GM12878 (cell line): ENCODE measurements around the gene EHD4. TPM values are rescaled to one million over a fixed set of nuclear protein-coding genes. Genes with fewer than 3 reads are reported as not detected.
A peak's percentile ranks its signal among the peaks of the same experiment; 100 is the strongest.

Source experiments
- ATAC-seq: fragments of 200-7000 bp; cut with Tn5 transposase; 3 replicates; pipeline ENCODE4 v1.9.1; 2020; ENCODE audit warnings: mild to moderate bottlenecking, moderate library complexity
- BruUV-seq: library from RNA; stranded (reverse); fragments of 400-500 nt; replicated peaks from 2 replicates; lab custom pipeline; 2021; lab: Mats Ljungman, UMichigan
- CTCF ChIA-PET: fragments of 300-600 bp; sonication (Branson Sonifier 250); formaldehyde crosslinking; extraction: SDS; loops from one replicate; lab custom pipeline; 2021; ENCODE audit warnings: inconsistent platforms; lab: Yijun Ruan, JAX
- POLR2A ChIA-PET: fragments of 350-600 bp; formaldehyde crosslinking; extraction: SDS; loops from one replicate; lab custom pipeline; 2021; ENCODE audit warnings: inconsistent platforms; lab: Charles Lee
- RAD21 ChIA-PET: fragments of 300-600 bp; sonication (Branson Sonifier 250); formaldehyde crosslinking; loops from one replicate; lab custom pipeline; 2023; ENCODE audit warnings: antibody characterized with exemption; ENCODE audit not compliant: unreplicated experiment; lab: Charles Lee
- SMC1A ChIA-PET: fragments of 300-600 bp; sonication (Branson Sonifier 250); formaldehyde crosslinking; loops from one replicate; lab custom pipeline; 2023; ENCODE audit not compliant: unreplicated experiment, uncharacterized antibody; lab: Charles Lee
- DNase-seq: peaks from one replicate; pipeline ENCODE4 v3.0.0-alpha.2; 2011; ENCODE audit warnings: low read depth, low spot score
- FAIRE-seq: peaks from 3 replicates; lab custom pipeline; 2011; peaks lifted over from hg19 to GRCh38; lab: Jason Lieb, UNC
- H2AFZ ChIP-seq: 2 replicates; pipeline ENCODE4 v1.6.0; 2011; ENCODE audit warnings: low read depth, low read length, control low read depth; ENCODE audit not compliant: control insufficient read depth
- H3K27ac ChIP-seq: 2 replicates; pipeline ENCODE4 v1.5.1; 2011; ENCODE audit warnings: control low read depth; ENCODE audit not compliant: control insufficient read depth, insufficient read depth
- H3K27me3 ChIP-seq, 2 experiments: replicated peaks in 1 of 2; 2 replicates each; pipeline versions ENCODE4 v1.6.0 to v1.6.1; 2011; ENCODE audit warnings: low read length in 1 of 2; ENCODE audit not compliant: control insufficient read depth in 2 of 2, insufficient read depth in 2 of 2
- H3K36me3 ChIP-seq, 2 experiments: 2 replicates each; pipeline ENCODE4 v1.5.1; 2011; ENCODE audit warnings: low read length in 1 of 2; ENCODE audit not compliant: control insufficient read depth in 2 of 2, insufficient read depth in 2 of 2
- H3K4me1 ChIP-seq: 2 replicates; pipeline ENCODE4 v1.6.1; 2011; ENCODE audit warnings: mild to moderate bottlenecking, low read length, moderate library complexity, mixed read lengths; ENCODE audit not compliant: control insufficient read depth, insufficient read depth
- H3K4me2 ChIP-seq: 2 replicates; pipeline ENCODE4 v1.6.0; 2011; ENCODE audit warnings: control low read depth; ENCODE audit not compliant: control insufficient read depth, insufficient read depth
- H3K4me3 ChIP-seq: fragments of 200-600 bp; sonication (generic); 2 replicates; pipeline ENCODE4 v1.5.1; 2016
- H3K79me2 ChIP-seq: 2 replicates; pipeline ENCODE4 v1.6.0; 2011; ENCODE audit warnings: low read length; ENCODE audit not compliant: control insufficient read depth, insufficient read depth
- H3K9ac ChIP-seq: 2 replicates; pipeline ENCODE4 v1.8.0; 2011; ENCODE audit warnings: low read length, control low read depth, mixed read lengths; ENCODE audit not compliant: control insufficient read depth, insufficient read depth
- H3K9me3 ChIP-seq: replicated peaks from 3 replicates; pipeline ENCODE4 v1.5.1; 2011; ENCODE audit warnings: mild to moderate bottlenecking, low read length; ENCODE audit not compliant: control insufficient read depth, insufficient read depth
- H4K20me1 ChIP-seq: 2 replicates; pipeline ENCODE4 v1.6.0; 2011; ENCODE audit not compliant: control insufficient read depth, insufficient read depth
- CHD2 ChIP-seq: IDR thresholded peaks from 2 replicates; pipeline ENCODE4 v1.6.1; 2011; ENCODE audit warnings: low read depth, low read length, improper control_type of control experiment, borderline replicate concordance
- EED ChIP-seq: sonication (generic); IDR thresholded peaks from 2 replicates; pipeline ENCODE4 v1.6.1; 2016; ENCODE audit warnings: antibody characterized with exemption, low read depth
- EGR1 ChIP-seq, 2 experiments: IDR thresholded peaks; 1 replicate in 1 of 2; 2 replicates in 1 of 2; pipeline ENCODE4 v1.6.1; 2011 to 2012; ENCODE audit warnings: low read depth in 2 of 2, low read length in 2 of 2, borderline replicate concordance in 1 of 2, mild to moderate bottlenecking in 1 of 2, moderate library complexity in 1 of 2
- GATAD2B ChIP-seq: fragments of 450-650 bp; conservative IDR thresholded peaks from 2 replicates; pipeline ENCODE4 v1.6.1; 2017; ENCODE audit warnings: low read depth, mild to moderate bottlenecking, moderate library complexity
- IRF4 ChIP-seq: IDR thresholded peaks from 2 replicates; pipeline ENCODE4 v1.6.1; 2011; ENCODE audit warnings: low read depth, low read length
- JUNB ChIP-seq: IDR thresholded peaks from 2 replicates; pipeline ENCODE4 v1.6.1; 2016; ENCODE audit warnings: antibody characterized with exemption, mild to moderate bottlenecking
- KLF5 ChIP-seq: fragments of 450-650 bp; IDR thresholded peaks from 2 replicates; pipeline ENCODE4 v1.6.1; 2014; ENCODE audit warnings: mild to moderate bottlenecking; ENCODE audit not compliant: partially characterized antibody
- MEF2B ChIP-seq: fragments of 450-650 bp; IDR thresholded peaks from 2 replicates; pipeline ENCODE4 v1.6.1; 2018; ENCODE audit warnings: mild to moderate bottlenecking, moderate library complexity; ENCODE audit not compliant: partially characterized antibody, poor library complexity, severe bottlenecking
- PAX5 ChIP-seq: IDR thresholded peaks from 2 replicates; pipeline ENCODE4 v1.6.1; 2011; ENCODE audit warnings: low read depth, low read length, borderline replicate concordance
- POLR2A ChIP-seq: IDR thresholded peaks from 2 replicates; pipeline ENCODE4 v1.6.1; 2011; ENCODE audit warnings: low read depth, mild to moderate bottlenecking, low read length
- POLR2AphosphoS5 ChIP-seq: IDR thresholded peaks from 2 replicates; pipeline ENCODE4 v1.6.1; 2011; ENCODE audit warnings: mild to moderate bottlenecking, low read length, inconsistent platforms
- SMC3 ChIP-seq: IDR thresholded peaks from 2 replicates; pipeline ENCODE4 v1.6.1; 2011; ENCODE audit warnings: low read length, improper control_type of control experiment, borderline replicate concordance
- TBL1XR1 ChIP-seq: IDR thresholded peaks from 2 replicates; pipeline ENCODE4 v1.6.1; 2012; ENCODE audit warnings: low read depth, low read length, improper control_type of control experiment
- TCF12 ChIP-seq: IDR thresholded peaks from 2 replicates; pipeline ENCODE4 v1.6.1; 2011; ENCODE audit warnings: low read depth, mild to moderate bottlenecking, low read length
- WRNIP1 ChIP-seq: IDR thresholded peaks from 2 replicates; pipeline ENCODE4 v1.6.1; 2011; ENCODE audit warnings: low read depth, low read length, improper control_type of control experiment, borderline replicate concordance
- ZNF24 ChIP-seq: fragments of 450-650 bp; IDR thresholded peaks from 2 replicates; pipeline ENCODE4 v1.6.1; 2017; ENCODE audit warnings: antibody characterized with exemption, mild to moderate bottlenecking
- WGBS: methylation state at CpG from one replicate; pipeline ENCODE4 v1.1.6; 2016; ENCODE audit warnings: low lambda C conversion rate; ENCODE audit not compliant: insufficient replicate concordance, insufficient coverage; ENCODE audit errors: missing lambda C conversion rate; 5-methylcytosine and 5-hydroxymethylcytosine counted together
- in situ Hi-C: fragments of 300-500 bp; cut with MboI; formaldehyde crosslinking; loops from 9 replicates; pipeline ENCODE4 v1.14.3; 2018; ENCODE audit warnings: mixed read lengths
- intact Hi-C: fragments of 100-400 bp; cut with micrococcal nuclease; formaldehyde crosslinking; loops from one replicate; pipeline ENCODE4 v1.14.2; 2022; ENCODE audit not compliant: unreplicated experiment
- polyA plus RNA-seq, 11 experiments: library from polyadenylated mRNA; depleted of rRNA in 4 of 11; unstranded in 6 of 11; stranded (reverse) in 5 of 11; fragments of >200 nt; fragmentation: Nextera tagmentation in 4 of 11; fragmentation: Illumina TruSeq in 1 of 11; extraction: Ambion mirVana in 4 of 11; extraction: Trizol in 1 of 11; gene quantifications; 1 replicate in 1 of 11; 2 replicates in 10 of 11; pipeline versions ENCODE4 v1.2.1 to v1.2.3, GENCODE V29; 2011 to 2016; ENCODE audit warnings: inconsistent platforms in 2 of 11, missing spikeins in 2 of 11, low read depth in 1 of 11
- total RNA-seq, 4 experiments: library from RNA; depleted of rRNA in 3 of 4; stranded (reverse); fragments of >200 nt in 3 of 4; fragmentation: Illumina TruSeq in 1 of 4; extraction: Trizol in 1 of 4; gene quantifications; 2 replicates each; pipeline versions ENCODE4 v1.2.1 to v1.2.3, GENCODE V29; 2013 to 2021
- TF ChIP-seq, protein P1 (sequence below): fragments of 450-650 bp; IDR thresholded peaks from 2 replicates; pipeline ENCODE4 v1.6.1; 2017; ENCODE audit warnings: borderline replicate concordance
- TF ChIP-seq, protein P2 (sequence below): IDR thresholded peaks from 2 replicates; pipeline ENCODE4 v1.6.1; 2012; ENCODE audit warnings: improper control_type of control experiment, low read depth, low read length; ENCODE audit not compliant: insufficient replicate concordance

The EHD4 gene
- total and polyA plus RNA-seq, 10 of the 15 experiments (the other 5 are each of a cell fraction or from before 2014, with no cell fraction given): 4.2 to 62.9 (median 44.7) TPM

DNA sequence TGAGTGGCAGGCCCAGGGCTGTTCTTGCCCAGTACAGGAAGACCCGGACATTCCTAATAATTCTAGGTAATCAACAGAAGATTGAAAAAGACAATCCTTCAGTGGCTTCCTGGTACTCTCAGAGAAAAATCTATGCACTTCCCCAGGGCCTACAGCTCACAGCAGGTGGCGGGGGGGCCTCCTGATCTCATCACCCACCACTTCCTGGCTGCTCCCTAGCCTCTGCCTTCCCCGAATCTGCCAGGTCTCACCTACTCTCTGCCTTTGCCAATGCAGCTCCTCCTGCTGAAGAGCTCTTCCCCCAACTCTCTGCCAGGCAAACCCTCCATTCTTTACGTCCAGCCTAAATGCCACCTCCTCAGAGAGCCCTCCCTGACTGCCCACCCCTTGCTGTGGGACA lies 37.5 kb downstream of the EHD4 start:
- no peak for DNase-seq
- no peak overlapping the region for H3K9ac ChIP-seq
- H3K79me2 ChIP-seq: peaks cover 36% of the 10 kb centered on the region
- BruUV-seq: no TSS peak
- intact Hi-C loops: loop anchor here (2.0 kb wide), 2 partner anchors 22 to 36 kb away; no protein-coding TSS in a partner anchor
- POLR2A ChIA-PET: interaction anchor here (0.5 to 4.5 kb wide), 9 partner anchors 16 to 562 kb away, joined by 3 to 42 read pairs (median 4); partner anchors contain the start of gene EHD4
- peaks cover 5 to 29% of the 10 kb centered on the region in 2 experiments for H3K36me3 ChIP-seq
- no peaks in the 10 kb centered on the region for H3K9me3 ChIP-seq
- CTCF ChIA-PET: interaction anchor here (0.6 to 1.9 kb wide), 3 partner anchors 30 to 121 kb away, joined by 3 to 4 read pairs (median 4); no protein-coding TSS in a partner anchor
- 39% methylated on average over 4 of the region's 4 CpGs for WGBS
- H3K4me2 ChIP-seq: peak overlapping the region; percentile 58
- peak; percentile 77 for ATAC-seq
- no peaks in the 10 kb centered on the region for H3K27me3 ChIP-seq
- in situ Hi-C loops: no loop called here
- FAIRE-seq: peak; percentile 70
- H3K4me3 ChIP-seq: 0 out of 2 replicates have a peak overlapping the region, but pooled peaks have one; percentile 3
- SMC1A ChIA-PET: interaction anchor here (4.3 to 12.1 kb wide), 3 partner anchors 22 to 35 kb away, joined by 20 to 179 read pairs (median 22); partner anchors contain the start of gene EHD4
- H2AFZ ChIP-seq: no peak overlapping the region
- H3K27ac ChIP-seq: peak overlapping the region; percentile 56
- no peaks in the 10 kb centered on the region for H4K20me1 ChIP-seq
- peaks cover 49% of the 10 kb centered on the region for H3K4me1 ChIP-seq
- RAD21 ChIA-PET: interaction anchor here (1.8 to 2.8 kb wide), 2 partner anchors 32 to 34 kb away, joined by 8 to 18 read pairs; no protein-coding TSS in a partner anchor
- TF ChIP-seq CHD2 (no peak), IRF4 (no peak), PAX5 (no peak), MEF2B (peak; percentile 61), ZNF24 (no peak), WRNIP1 (no peak), EED (peak; percentile 25; the same call in 1 of the 2 replicates), JUNB (no peak), POLR2AphosphoS5 (peak; percentile 30; the same call in 1 of the 2 replicates), SMC3 (peak; percentile 14; the same call in 1 of the 2 replicates), POLR2A (peak; percentile 45), KLF5 (no peak), TCF12 (0 out of 2 replicates have a peak, but pooled peaks have one; percentile 56), TBL1XR1 (no peak), EGR1 (IDR thresholded peaks at IDR 0.05; ENCODE audit: borderline replicate concordance in 1 of 2, low read depth in 2 of 2, low read length in 2 of 2) (peak in 1 of 2 experiments; percentile 2; a peak in 1 of 3 replicates), GATAD2B (0 out of 2 replicates have a peak, but pooled peaks have one; percentile 17)
- TF ChIP-seq, protein P1, sequence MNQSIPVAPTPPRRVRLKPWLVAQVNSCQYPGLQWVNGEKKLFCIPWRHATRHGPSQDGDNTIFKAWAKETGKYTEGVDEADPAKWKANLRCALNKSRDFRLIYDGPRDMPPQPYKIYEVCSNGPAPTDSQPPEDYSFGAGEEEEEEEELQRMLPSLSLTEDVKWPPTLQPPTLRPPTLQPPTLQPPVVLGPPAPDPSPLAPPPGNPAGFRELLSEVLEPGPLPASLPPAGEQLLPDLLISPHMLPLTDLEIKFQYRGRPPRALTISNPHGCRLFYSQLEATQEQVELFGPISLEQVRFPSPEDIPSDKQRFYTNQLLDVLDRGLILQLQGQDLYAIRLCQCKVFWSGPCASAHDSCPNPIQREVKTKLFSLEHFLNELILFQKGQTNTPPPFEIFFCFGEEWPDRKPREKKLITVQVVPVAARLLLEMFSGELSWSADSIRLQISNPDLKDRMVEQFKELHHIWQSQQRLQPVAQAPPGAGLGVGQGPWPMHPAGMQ: no peak
- TF ChIP-seq, protein P2, sequence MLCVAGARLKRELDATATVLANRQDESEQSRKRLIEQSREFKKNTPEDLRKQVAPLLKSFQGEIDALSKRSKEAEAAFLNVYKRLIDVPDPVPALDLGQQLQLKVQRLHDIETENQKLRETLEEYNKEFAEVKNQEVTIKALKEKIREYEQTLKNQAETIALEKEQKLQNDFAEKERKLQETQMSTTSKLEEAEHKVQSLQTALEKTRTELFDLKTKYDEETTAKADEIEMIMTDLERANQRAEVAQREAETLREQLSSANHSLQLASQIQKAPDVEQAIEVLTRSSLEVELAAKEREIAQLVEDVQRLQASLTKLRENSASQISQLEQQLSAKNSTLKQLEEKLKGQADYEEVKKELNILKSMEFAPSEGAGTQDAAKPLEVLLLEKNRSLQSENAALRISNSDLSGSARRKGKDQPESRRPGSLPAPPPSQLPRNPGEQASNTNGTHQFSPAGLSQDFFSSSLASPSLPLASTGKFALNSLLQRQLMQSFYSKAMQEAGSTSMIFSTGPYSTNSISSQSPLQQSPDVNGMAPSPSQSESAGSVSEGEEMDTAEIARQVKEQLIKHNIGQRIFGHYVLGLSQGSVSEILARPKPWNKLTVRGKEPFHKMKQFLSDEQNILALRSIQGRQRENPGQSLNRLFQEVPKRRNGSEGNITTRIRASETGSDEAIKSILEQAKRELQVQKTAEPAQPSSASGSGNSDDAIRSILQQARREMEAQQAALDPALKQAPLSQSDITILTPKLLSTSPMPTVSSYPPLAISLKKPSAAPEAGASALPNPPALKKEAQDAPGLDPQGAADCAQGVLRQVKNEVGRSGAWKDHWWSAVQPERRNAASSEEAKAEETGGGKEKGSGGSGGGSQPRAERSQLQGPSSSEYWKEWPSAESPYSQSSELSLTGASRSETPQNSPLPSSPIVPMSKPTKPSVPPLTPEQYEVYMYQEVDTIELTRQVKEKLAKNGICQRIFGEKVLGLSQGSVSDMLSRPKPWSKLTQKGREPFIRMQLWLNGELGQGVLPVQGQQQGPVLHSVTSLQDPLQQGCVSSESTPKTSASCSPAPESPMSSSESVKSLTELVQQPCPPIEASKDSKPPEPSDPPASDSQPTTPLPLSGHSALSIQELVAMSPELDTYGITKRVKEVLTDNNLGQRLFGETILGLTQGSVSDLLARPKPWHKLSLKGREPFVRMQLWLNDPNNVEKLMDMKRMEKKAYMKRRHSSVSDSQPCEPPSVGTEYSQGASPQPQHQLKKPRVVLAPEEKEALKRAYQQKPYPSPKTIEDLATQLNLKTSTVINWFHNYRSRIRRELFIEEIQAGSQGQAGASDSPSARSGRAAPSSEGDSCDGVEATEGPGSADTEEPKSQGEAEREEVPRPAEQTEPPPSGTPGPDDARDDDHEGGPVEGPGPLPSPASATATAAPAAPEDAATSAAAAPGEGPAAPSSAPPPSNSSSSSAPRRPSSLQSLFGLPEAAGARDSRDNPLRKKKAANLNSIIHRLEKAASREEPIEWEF: no peak
